HG03354 (cell line): Measurements from ENCODE around the gene CHST13.
A peak's percentile ranks its signal among the peaks of the same experiment; 100 is the strongest.
"Not testable (repeated sequence)": the region's sequence is repeated elsewhere in the genome, so short reads cannot be mapped to it uniquely, and the experiment has no call there.

Experiments used
- ATAC-seq: cut with Tn5 transposase; IDR thresholded peaks from one replicate; pipeline ENCODE4 v1.9.1; 2021; ENCODE audit warnings: mild to moderate bottlenecking; ENCODE audit not compliant: unreplicated experiment, poor library complexity, severe bottlenecking

Gene CHST13

GRCh38 chr3:126521122-126521891, 2.6 kb upstream of the CHST13 start:
- no peak for ATAC-seq

DNA sequence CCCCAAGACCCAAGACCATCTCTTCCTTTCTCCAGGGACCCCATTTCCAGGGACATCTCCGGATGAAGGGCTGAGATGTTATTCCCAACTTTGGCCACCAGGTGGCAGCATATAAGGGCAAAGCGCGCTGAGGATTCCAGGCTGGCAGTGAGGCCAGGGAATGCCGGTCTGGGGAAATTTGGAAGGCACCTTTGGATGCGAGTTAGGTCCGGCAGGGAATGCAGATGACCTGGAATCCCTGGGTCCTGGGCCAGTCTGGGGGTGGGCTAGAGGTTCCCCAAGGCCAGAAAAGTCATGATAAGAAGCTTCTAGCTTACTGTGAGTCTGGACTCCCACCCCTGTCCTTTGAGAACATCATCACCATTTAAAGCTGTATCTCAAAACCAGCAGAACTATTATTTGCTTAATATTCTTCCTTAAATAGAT, 1.6 kb upstream of the CHST13 start:
- no peak for ATAC-seq

GRCh38 chr3:126524429-126524988, 554 bp downstream of the CHST13 start:
- no peak for ATAC-seq

DNA sequence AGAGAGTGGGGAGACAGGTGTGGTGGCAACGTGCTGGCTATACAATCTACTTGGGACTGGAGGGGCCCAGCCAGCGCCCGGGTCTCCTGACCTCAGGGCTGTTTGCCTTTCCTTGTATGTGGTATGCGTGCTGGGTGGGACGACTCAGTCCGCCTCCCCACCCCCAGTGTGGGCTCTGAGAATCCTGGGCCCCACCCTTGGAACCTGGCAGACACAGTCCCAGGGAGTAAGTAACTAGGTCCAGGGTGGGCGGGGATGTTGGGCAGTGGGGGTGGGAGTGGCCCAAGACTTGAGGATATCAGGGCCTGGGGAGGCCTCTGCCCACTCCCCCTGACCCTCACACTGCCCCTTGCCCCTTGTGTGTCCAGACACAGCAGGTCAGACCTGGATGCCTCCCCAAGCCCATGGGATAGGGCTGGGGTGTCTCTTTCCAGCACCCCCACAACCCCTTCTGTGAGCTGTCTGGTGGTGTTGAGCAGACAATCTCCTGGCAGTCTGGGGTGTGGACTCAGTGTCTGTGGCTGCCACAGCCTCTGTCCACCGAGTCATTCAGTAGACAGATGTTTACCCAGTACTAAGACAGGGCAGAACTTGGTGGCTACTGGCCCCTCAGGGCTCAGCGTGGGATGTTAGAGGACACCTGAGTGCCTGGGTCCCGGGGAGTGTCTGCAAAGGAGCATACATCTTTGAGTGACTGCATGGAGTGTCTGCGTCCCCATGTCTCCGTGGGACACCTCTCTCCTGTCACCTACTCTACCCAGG, 1.3 kb downstream of the CHST13 start:
- ATAC-seq = no peak

GRCh38 chr3:126525853-126526667, 2.1 kb downstream of the CHST13 start:
- ATAC-seq = no peak

GRCh38 chr3:126526668-126527005, 2.7 kb downstream of the CHST13 start:
- ATAC-seq = no peak

DNA sequence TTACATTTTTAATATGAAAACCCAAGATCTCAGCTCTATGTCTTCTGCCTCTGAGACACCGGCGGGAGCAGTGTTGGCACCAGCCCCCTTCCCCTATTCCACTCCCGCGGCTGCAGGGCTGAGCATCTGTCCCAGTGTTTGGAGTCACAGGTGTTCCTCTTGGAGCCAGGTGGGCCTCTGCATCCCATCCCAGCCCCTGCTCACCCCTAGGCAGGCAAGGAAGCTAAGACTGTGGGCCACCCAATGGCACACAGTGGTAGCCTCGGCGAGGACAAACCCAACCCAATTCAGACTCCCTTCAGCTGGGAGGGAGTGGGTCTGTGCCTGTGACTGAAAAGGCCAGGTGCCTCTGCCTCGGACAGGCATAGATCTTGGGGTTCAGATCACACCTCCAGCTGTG, 3.1 kb downstream of the CHST13 start:
- no peak for ATAC-seq

GRCh38 chr3:126527455-126528211, 3.7 kb downstream of the CHST13 start:
- no peak for ATAC-seq

DNA sequence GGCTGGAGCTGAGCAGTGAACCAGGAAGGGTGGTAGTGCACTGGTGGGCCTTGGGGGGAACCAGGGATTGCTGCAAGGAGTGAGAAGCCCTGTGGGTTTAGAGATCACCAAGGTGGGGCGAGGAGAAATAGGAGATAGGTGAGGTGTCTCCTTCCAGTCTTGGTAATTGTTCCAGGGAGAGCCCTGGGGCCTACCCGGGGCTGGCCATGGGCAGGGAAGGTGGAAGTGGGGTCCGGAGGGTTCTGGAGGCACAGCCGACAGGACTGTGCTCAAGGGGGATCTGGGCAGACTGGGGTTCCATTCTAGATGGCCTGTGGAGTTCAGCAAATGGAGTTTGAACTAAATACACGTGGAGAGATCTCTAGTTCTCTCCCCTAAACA, 4.5 kb downstream of the CHST13 start:
- ATAC-seq = no peak

DNA sequence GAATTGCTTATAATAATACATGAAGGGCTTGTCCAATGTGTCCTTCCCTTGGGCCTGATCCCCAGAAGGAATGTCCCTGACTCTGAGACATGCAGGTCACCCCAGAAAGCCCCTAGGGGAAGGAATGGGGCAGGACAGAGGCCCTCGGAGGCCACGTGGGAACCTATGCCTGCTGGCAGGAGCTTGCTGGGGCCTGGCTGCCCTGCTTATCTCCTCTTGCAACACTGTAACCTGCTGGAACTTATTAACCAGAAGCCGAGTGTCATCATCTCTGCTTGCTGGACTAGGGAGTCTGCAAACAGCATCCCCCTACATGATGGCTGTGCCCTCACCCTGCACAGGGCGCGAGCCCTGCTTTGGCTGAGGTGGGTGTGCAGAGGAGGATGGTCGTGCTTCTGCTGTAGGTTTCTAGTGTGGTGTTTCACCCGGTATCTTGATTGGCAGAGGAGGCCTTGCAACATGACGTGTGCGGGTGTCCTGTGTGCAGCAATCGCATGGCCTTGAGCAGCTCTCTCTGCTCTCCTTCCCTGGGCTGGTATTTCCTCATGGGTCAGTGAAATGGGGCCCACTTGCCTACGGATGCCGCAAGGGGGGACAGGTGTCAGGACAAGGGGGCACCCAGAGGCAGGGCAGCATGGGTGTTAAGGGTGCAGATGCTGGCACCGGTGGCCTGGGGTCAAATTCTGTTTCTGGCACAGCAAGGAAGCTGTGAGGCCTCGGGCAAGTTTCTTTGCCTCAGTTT, 5.0 kb downstream of the CHST13 start:
- no peak for ATAC-seq

DNA sequence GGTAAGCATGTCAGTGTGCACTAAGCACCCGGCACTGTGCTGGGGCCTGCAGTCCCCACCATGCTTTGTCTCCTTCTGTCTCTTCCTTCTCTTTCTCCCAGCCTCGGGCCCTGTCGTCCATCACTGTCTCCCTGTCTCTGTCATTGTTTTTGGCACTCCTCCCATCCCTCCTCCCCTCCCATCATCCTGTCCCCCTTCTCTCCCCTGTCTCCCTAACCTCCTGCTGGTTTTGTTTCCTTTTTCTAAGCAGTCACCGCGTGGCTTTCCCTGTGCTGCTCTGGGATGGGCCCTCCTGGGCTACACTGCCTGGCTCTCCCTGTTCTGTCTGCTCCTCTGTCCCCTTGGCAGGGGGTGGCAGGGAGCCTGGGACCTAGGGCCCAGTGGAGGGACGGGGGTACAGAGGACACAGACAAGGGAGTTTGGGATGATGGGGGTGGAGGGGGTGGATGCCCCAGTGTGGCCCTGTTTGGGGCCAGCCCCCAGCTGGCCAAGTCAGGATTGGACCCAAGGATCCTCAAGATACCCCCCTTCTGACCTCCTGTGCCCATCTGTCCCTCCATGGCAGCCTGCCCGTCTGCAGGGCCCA, 5.7 kb downstream of the CHST13 start:
- no peak for ATAC-seq

- ATAC-seq = peak; percentile 57
These were observed 6.5 kb downstream of the CHST13 start for GRCh38 chr3:126530171-126531050.

DNA sequence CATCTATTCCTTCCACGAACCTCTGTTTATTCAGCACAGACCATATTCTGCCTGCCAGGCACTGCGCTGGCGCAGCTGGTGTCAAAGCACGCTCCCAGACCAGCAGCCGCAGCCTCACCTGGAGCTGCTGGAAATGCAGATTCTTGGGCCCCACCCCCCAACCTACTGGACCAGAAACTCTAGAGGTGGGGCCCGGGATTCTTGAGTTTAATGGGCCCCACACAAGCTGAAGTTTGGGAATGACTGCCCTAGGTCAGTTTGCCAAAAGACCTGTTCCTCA, 7.0 kb downstream of the CHST13 start:
- no peak for ATAC-seq

DNA sequence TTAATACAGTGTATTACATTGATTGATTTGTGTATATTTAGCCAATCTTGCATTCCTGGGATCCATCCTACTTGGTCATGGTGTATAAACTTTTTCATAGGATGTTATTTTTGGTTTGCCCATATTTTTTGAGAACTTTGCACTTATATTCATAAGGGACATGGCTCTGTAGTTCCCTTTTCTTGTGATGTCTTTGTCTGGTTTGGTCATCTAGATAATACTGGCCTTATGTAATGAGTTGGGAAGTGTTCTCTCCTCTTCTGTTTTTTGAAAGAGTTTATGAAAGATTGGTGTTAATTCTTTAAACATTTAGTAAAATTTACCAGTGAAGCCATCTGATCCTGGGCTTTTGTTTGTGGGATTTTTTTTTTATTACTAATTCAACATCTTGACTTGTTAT, 9.6 kb downstream of the CHST13 start:
- no peak for ATAC-seq

- ATAC-seq = not testable (repeated sequence)
These were observed 10.8 kb downstream of the CHST13 start for GRCh38 chr3:126534716-126535115.

DNA sequence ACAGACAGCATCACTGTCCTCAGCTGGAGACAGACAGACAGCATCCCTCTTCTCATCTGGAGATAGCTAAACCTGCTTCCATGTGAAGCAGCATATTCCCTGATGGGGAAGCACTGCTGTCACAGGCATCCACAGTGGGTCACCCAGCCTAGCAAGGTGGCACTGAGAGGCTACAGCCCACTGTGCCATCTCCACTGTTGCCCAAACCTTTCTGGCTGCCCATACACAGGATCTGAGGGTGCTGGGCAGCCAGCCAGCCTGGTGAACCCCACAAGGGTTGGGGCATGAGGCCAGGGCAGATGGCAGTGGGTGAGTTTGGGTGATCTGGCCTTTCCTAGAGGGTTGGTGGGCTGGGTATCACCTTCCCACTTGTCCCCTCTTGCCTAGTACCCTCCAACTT, 11.7 kb downstream of the CHST13 start:
- ATAC-seq = no peak

GRCh38 chr3:126536126-126536525, 12.2 kb downstream of the CHST13 start:
- ATAC-seq = no peak
